ENCODE results near the gene CUEDC1.
"Not testable (repeated sequence)": the region's sequence is repeated elsewhere in the genome, so short reads cannot be mapped to it uniquely, and the experiment has no call there.

Gene CUEDC1

GRCh38 chr17:57856792-57857620 lies 98.2 kb downstream of the CUEDC1 start:
- no peak for DNase-seq

GRCh38 chr17:57855391-57856035 lies 99.7 kb downstream of the CUEDC1 start:
- no peak for DNase-seq

GRCh38 chr17:57853695-57854094 lies 101.5 kb downstream of the CUEDC1 start:
- no peak for DNase-seq

GRCh38 chr17:57852955-57853328 lies 102.3 kb downstream of the CUEDC1 start:
- no peak for DNase-seq

- DNase-seq = no peak
Measured at GRCh38 chr17:57852092-57852954, 102.9 kb downstream of the CUEDC1 start.

- DNase-seq = peak; percentile 96
Measured at GRCh38 chr17:57849874-57850754, 105.1 kb downstream of the CUEDC1 start, which contains the start of gene MRPS23. Gene MRPS23 (minus strand): TSS chr17:57850044. CDS start chr17:57850010, 34 bp downstream.

GRCh38 chr17:57849163-57849873 lies 105.9 kb downstream of the CUEDC1 start:
- DNase-seq = no peak

- not testable (repeated sequence) for DNase-seq
Measured at GRCh38 chr17:57846056-57846945, 108.9 kb downstream of the CUEDC1 start.

GRCh38 chr17:57842280-57842679 lies 112.9 kb downstream of the CUEDC1 start:
- no peak for DNase-seq

GRCh38 chr17:57839571-57839923 lies 115.7 kb downstream of the CUEDC1 start:
- DNase-seq = no peak

- DNase-seq = no peak
Measured at GRCh38 chr17:57838857-57839570, 116.2 kb downstream of the CUEDC1 start.

- DNase-seq = no peak
Measured at GRCh38 chr17:57838453-57838852, 116.8 kb downstream of the CUEDC1 start.

GRCh38 chr17:57835333-57835900 lies 119.8 kb downstream of the CUEDC1 start:
- DNase-seq = no peak

- DNase-seq = no peak
Measured at GRCh38 chr17:57834146-57834741, 121.0 kb downstream of the CUEDC1 start.

GRCh38 chr17:57833179-57833939 lies 121.9 kb downstream of the CUEDC1 start:
- DNase-seq = peak; percentile 80

GRCh38 chr17:57832314-57833178 lies 122.7 kb downstream of the CUEDC1 start:
- DNase-seq = no peak

GRCh38 chr17:57830880-57831279 lies 124.3 kb downstream of the CUEDC1 start:
- DNase-seq = no peak
